NCI-H524 (cell line): ENCODE results near the gene HIVEP1.

Source experiments
- DNase-seq, 2 experiments: peaks; one replicate each; lab custom pipeline; 2025; lab: John Stamatoyannopoulos, UW

The HIVEP1 gene

DNA sequence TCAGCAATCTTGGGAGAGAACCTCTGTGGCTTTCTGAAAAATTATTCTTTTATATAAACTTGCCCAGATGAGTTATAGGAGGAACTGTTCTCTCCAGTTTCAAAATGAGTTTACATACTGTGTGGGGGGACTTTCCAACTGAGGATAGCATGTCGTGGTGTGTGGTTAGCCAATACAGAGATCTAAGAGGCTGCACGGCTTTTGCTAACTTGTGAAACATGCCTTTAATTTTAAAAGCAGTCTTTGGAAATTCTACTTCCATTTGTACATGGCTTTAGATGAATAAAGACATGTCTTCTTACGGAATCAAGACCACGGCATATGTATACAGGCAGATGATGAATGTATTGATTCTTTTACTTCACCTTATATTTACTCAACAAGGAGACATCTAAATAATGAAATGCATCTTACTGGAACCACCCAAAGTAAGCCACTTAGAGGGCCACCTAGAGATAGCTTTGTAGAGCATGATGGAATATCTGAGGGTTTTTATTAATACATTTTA lies 39.8 kb downstream of the HIVEP1 start:
- no peak for DNase-seq

GRCh38 chr6:12058172-12058961 lies 46.3 kb downstream of the HIVEP1 start:
- no peak for DNase-seq

DNA sequence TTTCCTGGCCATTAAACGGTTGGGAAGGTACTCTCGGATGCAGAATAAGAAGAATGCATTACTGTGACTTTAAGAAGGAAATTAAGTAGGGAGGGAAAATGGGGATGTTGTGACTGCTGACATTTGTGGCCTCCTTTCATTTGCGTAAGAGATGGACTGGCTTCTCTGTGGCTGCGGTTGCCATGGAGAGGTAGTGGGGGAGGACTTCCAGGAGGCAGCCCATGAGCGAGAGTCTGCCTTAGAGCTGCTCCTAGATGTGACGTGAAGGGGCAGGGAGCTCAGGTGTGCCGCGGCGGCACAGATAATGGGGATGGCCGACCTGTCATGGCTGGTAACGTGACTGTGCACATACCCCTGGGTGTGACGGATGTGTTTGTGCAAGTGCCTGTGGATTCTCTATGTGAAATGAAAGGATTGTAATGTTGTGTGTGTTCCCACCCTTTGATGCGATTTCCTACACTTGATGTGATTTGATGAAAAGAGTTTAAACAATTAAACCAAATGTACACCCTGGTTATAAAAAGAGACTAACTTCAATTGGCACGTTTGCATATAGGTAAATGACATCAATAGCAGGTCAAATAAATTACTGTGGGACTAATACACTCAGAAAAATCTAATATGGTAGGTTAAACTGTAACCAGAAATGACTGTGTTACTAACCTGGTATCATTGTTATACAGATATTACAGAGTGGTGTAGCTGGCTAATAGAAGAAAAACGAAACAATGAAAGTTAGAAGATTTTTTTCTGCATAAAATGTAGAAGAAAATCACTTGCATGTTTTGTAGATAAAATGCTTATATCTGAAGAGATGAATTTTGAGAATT lies 48.9 kb downstream of the HIVEP1 start:
- DNase-seq = no peak

DNA sequence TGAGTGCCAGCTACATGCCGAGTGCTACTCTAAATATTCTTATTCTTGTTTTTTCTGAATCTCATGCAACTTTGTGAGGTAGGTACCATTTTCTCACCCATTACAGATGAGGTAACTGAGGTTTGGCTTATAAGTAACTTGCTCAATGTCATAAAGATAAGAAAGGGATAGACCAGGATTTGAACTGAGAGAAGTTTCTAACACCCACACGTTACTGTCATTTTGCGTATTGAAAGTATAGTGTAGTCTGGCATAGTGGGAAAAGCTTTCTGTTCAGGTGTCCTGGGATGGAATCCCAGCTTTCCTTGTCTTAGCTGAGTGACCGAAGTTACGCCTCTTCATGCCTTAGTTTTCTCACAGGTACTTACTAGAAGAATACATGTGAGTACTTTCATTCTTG lies 50.5 kb downstream of the HIVEP1 start:
- no peak for DNase-seq

GRCh38 chr6:12064131-12064530 lies 52.0 kb downstream of the HIVEP1 start:
- no peak for DNase-seq

GRCh38 chr6:12064538-12065071 lies 52.5 kb downstream of the HIVEP1 start:
- no peak for DNase-seq

DNA sequence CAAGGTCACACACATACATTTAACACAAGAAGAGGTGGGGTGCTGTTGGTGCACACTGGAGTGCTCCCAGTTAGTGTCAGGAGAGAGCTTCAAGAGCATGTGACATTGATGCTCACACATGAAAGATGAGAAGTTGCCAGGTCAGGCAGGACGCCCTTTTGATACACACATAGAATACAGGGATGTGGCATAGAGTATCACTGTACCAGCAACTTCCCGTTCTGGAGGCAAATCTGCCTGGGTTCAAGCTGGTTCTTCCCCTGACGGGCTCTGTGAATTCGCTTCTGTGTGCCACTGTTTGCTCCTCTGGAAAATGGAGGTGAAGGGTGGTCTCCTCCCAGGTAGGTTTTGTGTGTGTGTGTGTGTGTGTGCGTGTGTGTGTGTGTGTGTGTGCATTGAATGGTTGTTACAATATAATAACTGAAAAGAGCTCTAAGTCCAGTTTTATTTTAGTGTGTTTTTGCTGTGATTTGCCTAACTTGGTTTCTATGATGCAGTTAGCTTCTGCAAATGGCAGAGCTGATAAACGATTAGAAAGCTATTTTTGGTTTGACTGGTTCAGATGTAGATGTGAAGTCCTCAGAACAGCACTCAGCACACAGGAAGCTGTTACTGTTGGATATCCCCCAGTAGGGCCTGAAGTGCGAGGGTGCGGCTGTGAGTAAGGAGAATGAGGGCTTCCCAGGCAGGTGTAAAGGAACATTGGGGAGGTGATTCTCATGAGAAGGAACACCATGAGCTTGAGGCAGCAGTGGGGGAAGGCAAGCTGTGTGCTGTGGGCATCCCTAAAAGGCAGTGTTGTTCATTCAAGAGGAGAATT lies 53.4 kb downstream of the HIVEP1 start:
- DNase-seq = no peak

GRCh38 chr6:12066297-12066696 lies 54.2 kb downstream of the HIVEP1 start:
- DNase-seq = no peak

DNA sequence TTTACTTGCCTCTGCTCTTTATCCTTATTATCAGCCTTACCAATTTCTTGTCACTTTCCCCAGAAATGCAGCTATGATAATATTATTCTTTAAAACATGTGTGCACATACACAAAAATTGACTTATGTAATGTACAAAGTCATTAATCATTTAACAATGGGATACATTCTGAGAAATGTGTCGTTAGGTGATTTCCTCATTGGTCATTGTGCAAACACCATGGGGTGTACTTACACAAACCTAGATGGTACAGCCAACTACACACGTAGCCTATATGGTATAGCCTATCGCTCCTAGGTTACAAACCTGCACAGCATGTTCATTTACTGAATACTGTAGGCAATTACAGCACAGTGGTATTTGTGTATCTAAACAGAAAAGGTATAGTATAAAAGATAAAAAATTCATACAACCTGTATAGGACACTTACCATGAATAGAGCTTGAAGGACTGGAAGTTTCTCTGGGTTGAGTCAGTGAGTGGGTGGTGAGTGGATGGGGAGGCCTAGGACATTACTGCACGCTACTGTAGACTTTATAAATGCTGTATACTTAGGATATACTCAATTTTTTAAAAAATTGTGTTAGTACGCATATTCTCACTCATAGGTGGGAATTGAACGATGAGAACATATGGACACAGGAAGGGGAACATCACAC lies 56.9 kb downstream of the HIVEP1 start:
- DNase-seq = no peak

DNA sequence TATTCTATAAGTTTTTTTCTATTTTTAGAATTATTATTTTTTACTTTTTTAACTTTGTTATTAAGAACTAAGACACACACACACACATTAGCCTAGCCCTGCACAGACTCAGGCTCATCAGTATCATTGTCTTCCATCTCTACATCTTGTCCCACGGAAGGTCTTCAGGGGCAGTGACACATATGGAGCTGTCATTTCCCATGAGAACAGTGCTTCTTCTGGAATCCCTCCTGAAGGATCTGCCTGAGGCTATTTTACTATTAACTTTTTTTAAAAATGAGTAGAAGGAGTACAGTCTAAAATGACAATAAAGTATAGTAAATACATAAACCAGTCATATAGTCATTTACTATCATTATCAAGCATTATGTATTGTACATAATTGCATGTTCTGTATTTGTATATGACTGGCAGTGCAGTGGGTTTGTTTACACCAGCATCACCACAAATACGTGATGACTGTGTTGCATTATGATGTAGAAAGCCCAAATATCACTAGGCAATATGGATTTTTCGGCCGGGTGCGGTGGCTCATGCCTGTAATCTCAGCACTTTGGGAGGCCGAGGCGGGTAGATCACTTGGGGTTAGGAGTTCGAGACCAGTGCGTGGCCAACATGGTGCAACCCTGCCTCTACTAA lies 57.9 kb downstream of the HIVEP1 start:
- DNase-seq = no peak

DNA sequence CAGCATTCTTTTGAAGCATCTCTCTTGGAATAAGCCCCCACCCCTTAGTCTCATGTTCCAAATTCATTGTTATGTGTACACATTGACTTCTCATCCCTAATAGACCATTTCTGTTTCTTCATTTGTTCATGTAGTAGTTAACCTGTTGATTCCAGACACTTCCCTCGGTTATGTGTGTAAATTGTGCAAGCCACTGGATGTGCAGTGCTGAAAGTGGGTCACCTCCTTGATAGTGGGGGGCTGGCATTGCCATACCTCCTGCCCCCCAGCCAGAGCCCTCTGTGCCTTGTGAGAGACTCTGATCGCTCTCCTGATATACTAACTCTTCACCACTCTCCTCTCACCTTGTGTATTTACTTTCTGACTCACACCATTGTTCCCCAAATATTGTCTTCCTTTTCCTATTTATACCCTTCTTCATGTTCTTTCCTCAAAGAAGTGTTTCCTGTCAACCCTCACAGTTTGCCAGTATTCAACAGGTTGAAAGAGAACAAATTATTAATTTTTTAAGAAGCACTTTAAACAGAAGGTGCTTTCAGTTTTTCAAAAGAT lies 59.0 kb downstream of the HIVEP1 start:
- no peak for DNase-seq

DNA sequence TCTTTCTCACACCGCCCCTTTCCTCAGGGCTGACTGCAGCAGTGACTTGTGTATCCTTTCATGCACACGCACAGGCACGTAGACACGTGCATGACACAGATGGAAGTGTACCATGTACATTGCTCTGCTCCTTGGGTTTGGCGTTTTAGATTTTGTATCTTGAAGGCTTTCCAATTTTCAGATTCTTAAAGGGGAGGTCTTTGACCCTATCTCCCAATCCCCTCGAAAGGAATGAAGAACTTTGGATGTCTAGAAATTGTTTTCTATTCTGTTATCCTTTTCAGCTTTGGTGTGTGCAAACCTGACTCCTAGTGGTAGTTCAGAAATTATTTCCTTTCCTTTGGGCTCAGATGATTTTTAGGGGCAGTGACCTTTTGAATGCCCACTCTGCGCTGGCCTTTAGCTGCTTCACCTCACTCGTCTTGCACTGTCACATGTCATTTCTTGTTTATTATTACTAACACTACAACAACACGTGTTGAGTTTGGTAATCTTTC lies 63.0 kb downstream of the HIVEP1 start:
- no peak for DNase-seq

GRCh38 chr6:12077021-12077710 lies 65.1 kb downstream of the HIVEP1 start:
- DNase-seq = no peak

- no peak for DNase-seq
Observed at GRCh38 chr6:12078014-12078413, 65.9 kb downstream of the HIVEP1 start.

GRCh38 chr6:12081771-12082170 lies 69.7 kb downstream of the HIVEP1 start:
- no peak for DNase-seq

- DNase-seq = no peak
Observed at GRCh38 chr6:12082368-12082767, 70.3 kb downstream of the HIVEP1 start.

DNA sequence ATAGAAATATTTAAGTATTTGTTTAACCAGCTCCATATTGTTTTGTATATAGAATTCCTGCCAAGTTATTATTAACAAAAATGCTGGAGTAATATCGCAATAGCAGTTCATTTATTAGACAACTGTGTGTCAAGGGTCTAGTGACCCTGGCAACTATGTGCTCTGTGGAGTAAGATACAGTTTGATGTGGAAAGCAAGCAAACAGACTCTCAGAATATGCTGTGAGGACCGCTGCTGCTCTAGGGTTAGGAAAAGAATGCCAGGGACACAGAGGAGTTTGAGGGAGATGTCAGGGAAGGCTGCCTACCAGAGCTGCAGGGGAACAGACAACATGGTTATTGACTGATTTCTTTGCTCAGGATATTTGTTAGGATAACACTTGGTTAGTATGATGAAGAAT lies 71.2 kb downstream of the HIVEP1 start:
- DNase-seq = no peak

DNA sequence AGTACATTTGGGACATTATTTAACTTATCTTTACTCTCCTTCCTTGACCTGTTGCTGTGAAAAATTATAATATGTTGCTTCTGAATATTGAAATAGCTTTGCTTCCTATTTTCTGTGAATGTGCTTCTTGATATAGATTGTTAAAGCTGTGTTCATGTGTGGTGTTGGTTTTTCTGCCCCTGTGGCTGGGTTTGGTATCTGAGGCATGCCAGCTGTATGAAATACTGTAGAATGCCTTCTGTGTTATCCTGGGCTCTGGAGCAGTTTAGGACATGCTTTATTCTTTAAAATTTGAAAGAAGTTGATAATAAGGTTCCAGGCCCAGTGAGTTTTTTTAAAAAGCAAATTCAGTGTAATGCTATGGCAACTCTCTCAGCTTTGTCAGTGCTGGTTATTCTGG lies 71.7 kb downstream of the HIVEP1 start:
- no peak for DNase-seq

- DNase-seq = no peak
Observed at GRCh38 chr6:12084681-12085080, 72.6 kb downstream of the HIVEP1 start.

DNA sequence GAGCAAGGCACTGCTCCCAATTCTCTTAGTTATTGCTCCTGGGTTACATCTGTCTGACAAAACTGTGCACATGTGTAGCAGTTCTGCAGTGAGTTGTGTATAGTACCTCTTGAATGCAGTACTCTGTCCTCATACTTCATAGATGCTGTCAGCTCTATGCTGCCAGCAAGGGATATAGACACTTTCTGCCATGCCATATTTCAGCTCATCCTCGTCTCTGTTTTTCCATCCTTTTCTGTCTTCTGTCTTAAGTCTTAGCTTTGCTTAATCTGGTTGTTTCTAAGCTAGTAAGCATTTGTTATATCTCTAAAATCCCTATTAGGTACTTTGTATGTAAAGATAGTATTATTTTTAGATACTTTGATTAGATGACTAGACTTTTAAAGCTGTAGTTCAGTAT lies 76.4 kb downstream of the HIVEP1 start:
- DNase-seq = no peak
